Amniotic epithelial cell (primary cell): ENCODE measurements around the gene CCND1.
A peak's percentile ranks its signal among the peaks of the same experiment; 100 is the strongest.

Experiments
- DNase-seq: peaks from one replicate; pipeline ENCODE4 v3.0.0-alpha.2; 2010; ENCODE audit warnings: low read depth

CCND1 gene

DNA sequence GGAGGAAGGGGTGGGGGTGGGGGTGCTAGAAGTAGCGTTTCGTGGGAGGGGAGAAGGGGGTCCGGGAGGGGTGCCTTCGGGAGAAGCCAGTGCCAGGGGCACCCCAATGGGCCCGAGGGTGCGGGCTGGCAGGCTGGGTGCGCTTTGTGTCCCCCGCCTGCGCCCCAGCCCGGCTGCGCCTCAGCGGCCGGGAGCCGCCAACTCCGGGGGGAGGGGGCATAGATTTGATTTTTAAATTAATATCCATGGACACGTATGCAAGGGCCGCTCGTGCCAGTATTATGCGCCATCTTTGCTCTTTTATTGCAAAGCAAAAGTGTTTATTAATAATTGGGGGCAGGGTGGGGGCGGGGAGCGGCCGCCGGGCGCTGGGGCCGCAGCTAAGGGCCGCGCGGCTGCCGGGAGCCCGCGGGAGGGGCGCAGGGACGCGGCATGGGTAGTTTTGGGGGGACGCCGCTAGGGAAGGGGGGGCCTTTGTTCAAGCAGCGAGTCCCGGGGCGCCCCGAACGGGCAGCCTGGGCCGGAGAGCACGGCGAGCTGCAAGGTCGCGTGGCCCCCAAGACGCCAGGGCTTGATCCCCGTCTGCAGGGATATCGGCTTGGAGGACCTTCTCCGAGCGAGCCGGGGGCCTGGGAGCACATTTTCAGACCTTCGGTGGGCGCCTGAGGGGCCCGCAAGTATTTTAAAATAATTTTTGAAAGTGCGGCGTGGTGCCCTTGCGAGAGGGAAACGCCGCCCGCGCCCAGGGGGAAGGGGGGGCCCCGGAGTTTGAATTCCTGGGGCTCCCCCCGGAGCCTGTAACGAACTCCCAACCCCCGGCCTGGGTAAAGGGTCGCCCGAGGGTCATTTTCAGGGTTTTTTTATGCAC is 959 bp downstream of the CCND1 start:
- no peak for DNase-seq

DNA sequence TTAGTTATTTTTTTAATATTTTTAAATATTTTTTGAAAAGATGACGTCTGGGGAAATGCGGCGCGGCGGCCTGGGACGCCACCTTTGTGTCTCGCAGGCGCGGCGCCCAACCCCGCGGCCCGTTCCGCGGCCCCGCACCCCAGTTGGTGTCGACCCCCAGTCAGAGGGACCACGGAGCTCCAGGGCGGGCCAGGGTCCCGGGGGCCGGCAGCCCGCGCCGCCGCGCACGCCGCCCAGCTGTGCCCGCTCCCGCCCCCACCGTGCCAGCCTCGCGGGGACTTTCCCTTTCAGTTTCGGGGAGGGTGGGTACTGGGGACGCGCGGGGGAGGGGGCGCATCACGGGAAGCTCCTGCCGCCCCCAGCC is 1.6 kb downstream of the CCND1 start:
- DNase-seq, result no peak

GRCh38 chr11:69642913-69643632 is 2.1 kb downstream of the CCND1 start:
- peak; percentile 64 for DNase-seq

- no peak for DNase-seq
Observed at GRCh38 chr11:69643646-69644045, 2.7 kb downstream of the CCND1 start.

DNA sequence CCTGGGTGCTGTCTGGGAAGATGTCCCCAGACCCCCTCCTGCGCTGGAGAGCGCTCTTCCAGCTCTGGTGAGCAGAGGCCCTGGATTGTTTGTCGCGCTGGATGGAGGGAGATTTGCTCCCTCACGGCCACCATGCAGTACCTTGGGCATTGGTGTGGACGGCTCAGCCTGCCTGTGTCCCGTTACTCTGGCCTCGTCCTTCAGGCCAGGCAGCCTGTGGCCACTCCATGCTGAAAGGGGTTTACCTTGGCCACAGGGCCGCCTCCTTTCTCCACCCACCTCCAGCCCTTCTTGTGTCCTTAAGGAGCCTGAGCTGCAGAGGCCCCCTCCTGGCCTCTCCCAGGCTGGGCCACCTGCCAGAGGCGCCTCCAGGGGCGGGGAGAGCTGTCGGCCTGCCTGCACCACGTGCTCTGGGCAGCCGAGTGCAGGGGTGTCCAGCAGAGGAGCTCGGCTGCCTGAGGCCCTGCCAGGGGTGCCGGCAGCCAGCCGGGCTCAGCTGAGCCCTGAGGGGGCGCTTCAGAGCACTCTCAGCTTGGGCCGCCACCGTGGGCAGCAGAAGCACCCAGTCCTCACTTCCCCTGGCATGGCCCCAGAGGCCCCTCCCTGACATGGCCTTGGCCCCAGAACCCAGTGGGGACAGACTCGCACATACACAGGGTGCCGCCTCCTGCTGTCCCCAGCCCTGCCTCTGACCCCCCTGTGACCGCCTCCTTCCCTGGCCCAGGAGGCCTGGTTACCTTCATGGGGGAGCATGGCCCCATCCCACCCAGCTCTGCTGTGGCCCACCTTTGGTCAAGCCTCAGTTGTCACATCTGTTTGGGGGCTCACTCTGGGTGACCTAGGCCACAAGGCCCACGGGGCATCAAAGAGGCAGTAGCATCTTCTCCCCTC is 3.4 kb downstream of the CCND1 start:
- DNase-seq, result peak; percentile 91

DNA sequence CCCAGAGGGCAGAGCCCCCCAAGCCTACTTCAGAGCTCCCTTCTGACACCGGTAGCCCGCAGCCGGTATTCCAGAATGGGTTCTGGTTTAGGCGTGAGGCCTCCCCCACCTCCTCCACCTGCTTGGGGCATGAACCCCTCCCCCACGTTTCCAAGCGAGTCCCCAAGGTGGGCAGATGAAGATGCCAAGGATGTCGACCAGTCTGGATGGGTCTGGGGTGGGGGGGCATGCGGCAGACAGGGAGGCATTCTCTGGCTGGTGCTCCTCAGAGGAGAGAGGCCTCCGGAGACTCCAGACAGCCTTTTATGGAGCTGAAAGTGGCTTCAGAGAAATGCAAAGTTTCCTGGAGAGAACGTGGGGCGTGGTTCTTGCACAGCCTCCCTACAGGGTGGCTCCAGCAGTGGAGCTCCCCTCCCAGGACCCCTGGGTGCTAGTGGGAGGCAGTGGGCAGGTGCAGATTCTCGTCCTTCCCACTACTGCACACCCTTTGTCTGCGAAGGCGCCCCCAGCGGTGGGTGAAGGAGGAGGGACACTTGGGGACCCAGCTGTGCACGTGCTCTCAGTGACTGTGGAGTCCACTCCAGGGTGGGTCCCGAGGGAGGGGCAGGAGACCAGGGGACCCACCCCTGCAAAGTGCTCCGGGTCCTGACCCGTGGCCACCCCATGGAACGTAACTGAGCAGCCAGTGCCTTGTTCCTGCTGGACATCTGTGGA is 4.2 kb downstream of the CCND1 start:
- DNase-seq, result no peak

DNA sequence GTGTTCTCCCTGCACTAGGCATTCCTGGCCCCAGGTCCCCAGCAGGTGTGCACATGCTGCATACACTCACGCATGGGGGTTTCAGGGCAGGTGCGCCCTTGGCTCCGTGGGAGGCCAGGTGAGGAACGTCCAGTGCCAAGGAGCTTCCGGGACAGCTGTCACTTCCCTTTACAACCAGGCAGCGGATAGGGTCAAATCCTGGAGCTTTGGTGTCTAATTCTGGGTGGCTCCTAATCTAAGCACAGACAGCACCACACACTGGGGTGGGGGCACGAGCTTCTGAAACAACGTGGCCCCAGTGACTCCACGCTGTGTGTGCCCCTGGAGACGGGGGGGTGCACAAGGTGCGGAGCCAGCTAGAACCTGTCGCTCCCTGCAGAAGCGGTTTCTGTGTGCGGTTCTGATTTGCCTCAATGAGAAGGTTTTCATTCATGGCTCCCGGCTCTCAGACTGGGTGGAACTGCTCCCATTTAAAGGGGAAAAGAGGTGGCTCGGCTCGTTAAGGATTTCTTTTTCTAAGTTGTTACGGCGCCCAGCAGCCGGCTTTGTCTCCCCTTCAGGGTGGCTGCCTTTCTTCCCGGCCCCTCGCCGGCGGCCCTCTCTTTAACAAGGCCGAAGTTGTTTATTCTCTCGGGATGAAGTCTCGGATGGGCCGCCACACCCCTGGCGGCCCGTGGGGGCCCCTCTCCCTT is 5.0 kb downstream of the CCND1 start:
- no peak for DNase-seq

DNA sequence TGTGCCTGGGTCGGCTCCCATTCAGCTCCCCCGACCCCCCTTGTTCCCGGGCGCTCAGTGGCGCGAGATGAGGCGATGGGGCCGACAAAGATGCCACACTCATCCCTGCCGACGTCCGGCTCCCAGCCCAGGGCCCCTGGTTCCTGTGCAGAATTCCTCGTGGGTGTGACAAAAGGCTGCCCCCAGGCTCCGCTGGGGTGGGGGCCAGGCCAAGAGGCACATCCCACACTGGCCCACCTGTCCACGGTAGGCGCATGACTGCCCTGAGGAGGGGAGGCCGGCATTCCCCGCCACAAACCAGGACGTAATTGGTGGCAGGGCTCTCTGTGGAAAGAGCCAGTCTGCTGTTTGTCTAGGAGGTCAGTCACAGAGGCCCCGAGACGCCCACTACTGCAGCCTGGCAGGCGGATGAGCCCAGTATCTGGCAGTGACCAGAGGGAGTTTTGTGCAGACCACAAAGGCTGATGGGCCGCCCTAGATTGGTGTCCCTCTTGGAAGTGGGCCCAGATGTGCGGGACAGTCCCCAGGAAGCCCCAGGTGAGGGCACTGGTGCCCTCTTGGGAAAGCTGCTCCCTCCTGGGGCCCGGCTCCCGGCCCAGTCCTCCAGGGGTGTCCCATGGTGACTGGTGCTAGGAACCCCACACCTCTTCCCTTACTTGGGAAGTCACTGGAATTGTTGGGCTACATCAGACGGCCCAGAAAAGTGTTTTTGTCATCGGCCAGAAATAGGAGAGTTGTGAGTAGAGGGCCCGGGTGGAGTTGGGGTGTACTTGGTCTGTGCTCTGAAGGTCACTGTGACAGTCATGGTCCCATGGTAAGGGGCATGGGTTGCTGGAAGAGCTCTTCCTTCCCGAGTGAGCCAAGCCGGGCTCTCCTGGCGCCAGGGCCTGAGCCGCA is 5.8 kb downstream of the CCND1 start:
- DNase-seq, result no peak

DNA sequence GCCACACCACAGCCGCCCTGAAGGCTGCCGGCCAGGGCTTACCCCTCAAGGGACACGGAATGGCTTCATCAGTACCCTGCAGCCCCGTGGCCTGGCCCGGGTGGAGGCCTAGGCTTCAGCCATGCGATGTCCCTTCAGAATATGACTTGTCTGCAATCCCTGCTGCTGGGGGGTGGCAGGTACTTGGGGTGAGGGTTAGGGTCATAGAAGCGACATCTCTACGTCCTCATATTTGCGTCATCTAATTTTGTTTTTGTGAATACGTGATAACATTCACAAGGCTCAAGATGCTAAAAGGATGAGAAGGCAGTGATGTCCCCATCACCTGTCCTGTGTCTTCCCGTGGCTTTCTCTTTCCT is 6.4 kb downstream of the CCND1 start:
- DNase-seq, result no peak

DNA sequence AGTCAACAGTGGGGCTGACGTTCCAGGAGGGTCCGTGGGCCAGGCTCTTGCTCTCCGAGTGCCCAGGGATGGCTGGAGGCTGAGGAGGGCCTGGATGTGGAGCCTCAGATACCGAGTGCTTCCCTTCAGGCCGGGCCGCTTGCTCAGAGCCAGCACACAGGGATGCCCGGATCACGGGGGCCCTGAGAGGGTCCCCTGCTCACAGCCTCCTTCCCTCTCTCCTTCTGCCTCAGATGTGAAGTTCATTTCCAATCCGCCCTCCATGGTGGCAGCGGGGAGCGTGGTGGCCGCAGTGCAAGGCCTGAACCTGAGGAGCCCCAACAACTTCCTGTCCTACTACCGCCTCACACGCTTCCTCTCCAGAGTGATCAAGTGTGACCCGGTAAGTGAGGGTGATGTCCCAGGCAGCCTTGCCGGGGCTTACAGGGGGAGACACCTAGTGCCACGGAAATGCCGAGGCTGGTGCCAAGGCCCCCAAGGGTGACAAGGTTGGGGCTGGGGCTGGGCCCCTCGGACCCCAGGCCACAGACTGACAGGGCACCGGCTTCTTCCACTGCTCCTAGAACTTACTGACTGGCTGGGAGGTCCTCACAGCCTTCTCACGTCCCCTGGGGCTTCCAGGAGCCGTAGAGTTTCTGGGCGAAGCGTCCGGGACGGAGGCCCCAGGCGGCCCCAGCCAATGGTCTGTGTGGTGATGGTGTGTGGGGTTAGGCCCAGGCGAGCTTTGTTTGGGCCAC is 7.0 kb downstream of the CCND1 start:
- no peak for DNase-seq

- DNase-seq, result no peak
Observed at GRCh38 chr11:69648679-69649575, 8.0 kb downstream of the CCND1 start.

- DNase-seq, result no peak
Observed at GRCh38 chr11:69649576-69649900, 8.6 kb downstream of the CCND1 start.

DNA sequence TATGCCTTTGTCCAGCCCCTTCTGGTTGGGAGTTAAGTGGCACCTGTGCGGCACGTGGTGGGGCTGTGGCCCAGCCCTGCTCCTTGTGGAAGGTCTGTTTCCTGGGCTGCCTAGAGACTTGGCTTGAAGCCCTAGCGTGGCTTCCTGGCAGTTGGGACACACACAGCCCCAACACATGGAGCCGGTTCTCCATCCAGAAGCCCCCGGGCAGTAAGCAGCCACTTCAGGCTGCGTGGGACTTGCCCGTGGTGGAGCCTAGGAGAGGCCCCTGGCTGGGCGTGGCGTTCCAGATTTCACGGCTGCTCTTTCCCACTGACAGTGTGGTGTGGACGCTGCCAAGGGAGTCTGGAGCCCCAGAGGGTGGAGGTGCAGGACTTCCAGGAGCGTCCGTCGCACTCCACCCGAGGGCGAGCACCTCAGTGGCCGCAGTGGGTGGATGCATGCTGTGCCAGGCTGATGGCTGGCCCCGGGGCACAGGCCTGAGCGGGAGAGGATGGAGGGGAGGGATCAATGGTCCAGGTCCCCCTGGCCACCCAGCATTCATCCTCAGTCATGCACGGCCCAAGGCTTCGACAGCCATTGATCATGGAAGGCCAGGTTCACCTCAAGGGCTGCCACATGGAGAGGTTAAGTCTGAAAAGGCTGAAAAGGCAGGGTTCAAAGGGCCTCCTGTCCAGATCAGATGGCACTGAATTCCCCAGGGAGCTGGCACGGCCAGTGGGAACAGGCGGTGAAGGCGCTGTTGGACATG is 9.3 kb downstream of the CCND1 start:
- DNase-seq, result no peak

DNA sequence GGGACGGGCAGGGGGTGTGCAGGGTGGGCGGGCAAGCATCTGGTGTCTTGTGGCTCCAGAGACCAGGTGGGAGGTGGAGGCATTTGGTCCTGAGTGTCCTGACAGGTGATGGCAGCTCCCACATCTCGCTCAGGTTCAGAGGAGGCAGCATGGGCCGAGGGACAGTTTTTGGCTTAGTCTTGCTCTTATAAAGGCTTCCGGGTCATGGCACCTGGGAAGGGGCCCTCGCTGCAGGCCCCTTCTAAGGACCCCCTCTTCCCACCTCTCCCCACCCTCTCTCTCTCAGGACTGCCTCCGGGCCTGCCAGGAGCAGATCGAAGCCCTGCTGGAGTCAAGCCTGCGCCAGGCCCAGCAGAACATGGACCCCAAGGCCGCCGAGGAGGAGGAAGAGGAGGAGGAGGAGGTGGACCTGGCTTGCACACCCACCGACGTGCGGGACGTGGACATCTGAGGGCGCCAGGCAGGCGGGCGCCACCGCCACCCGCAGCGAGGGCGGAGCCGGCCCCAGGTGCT is 9.9 kb downstream of the CCND1 start:
- no peak for DNase-seq

DNA sequence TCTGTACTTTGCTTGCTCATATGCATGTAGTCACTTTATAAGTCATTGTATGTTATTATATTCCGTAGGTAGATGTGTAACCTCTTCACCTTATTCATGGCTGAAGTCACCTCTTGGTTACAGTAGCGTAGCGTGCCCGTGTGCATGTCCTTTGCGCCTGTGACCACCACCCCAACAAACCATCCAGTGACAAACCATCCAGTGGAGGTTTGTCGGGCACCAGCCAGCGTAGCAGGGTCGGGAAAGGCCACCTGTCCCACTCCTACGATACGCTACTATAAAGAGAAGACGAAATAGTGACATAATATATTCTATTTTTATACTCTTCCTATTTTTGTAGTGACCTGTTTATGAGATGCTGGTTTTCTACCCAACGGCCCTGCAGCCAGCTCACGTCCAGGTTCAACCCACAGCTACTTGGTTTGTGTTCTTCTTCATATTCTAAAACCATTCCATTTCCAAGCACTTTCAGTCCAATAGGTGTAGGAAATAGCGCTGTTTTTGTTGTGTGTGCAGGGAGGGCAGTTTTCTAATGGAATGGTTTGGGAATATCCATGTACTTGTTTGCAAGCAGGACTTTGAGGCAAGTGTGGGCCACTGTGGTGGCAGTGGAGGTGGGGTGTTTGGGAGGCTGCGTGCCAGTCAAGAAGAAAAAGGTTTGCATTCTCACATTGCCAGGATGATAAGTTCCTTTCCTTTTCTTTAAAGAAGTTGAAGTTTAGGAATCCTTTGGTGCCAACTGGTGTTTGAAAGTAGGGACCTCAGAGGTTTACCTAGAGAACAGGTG is 11.1 kb downstream of the CCND1 start:
- DNase-seq, result no peak

- DNase-seq, result no peak
Observed at GRCh38 chr11:69652999-69653398, 12.0 kb downstream of the CCND1 start.

- no peak for DNase-seq
Observed at GRCh38 chr11:69653406-69653960, 12.5 kb downstream of the CCND1 start.
